HG03025 (cell line): ENCODE results near the gene HABP2.

Source experiments
- ATAC-seq: cut with Tn5 transposase; IDR thresholded peaks from one replicate; pipeline ENCODE4 v1.9.1; 2021; ENCODE audit warnings: mild to moderate bottlenecking, moderate library complexity; ENCODE audit not compliant: unreplicated experiment, low FRiP score

Gene HABP2

DNA sequence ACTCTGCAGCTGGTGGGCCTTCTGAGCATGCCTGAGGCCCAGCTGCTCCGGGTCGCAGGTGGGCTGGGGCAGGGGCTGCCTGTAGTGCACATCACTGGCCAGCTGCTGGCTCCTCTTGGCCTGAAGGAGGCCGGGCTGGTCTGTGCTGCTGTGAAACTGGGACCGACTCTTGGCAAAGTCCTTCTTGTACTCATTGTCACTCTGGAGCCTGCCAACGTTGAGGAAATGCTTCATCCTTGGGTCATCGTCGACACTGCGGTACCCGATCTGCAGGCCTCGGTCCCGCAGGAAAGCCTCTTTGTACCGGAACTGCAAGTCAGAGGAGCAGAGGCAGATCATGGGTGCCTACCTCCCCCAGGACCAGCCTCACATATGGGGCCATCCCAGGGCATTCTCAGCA is 37.7 kb downstream of the HABP2 start:
- ATAC-seq = no peak

DNA sequence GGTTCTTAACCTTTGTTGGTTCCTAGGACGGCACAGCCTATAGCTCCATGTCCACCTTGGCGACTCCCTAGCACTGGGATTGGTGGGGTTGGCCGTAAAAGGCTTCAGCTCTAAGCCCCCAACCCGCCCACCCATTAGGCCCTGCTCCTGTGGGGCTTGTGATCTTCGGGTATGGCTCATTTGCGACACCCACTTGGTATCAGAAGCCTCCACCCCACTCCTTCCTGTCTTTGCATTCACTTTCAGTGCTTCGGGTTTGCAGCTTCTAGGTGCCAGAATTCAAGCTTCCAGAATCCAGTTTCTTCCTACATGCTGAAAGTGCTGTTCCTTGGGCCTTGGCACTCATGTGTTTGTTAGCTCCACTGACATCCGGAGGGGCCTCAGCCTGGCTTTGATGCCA is 39.5 kb downstream of the HABP2 start:
- no peak for ATAC-seq

DNA sequence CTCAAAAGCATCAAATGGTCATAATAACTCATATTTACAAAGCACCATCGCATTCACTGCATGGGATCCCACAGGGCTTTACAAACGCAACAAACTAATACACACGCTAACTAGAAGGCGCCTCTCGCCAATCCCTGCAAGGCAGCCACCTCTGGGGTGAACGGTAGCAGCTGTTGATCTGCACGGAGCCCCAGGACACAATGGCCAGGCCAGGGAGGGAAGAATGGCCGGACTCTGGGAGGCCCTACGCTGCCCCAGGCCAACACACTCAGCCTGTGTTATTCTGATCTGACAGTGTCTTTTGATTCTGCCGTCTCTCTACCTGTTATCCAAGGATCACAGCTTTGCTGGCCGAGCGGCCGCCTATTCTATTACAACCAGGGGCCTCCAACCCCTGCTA is 41.8 kb downstream of the HABP2 start:
- ATAC-seq = no peak

DNA sequence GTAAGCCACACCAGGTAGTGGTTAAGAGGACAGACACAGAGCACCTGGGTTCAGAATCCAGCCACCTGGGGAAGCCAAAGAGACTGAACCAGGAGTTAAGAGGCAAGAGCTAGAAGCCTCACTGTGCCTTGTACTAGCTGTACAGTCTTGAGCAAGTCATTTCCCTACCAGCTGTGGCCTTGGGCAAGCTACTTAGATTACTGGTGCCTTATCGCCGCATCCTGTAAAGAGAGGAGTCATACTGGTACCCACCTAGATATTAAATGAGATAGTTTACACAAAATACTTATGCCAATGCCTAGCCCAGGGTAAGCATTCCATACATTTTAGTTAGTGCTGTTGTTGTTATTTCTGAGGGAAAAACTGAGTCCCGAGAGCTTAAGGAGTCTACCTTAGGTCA is 47.7 kb downstream of the HABP2 start:
- no peak for ATAC-seq

DNA sequence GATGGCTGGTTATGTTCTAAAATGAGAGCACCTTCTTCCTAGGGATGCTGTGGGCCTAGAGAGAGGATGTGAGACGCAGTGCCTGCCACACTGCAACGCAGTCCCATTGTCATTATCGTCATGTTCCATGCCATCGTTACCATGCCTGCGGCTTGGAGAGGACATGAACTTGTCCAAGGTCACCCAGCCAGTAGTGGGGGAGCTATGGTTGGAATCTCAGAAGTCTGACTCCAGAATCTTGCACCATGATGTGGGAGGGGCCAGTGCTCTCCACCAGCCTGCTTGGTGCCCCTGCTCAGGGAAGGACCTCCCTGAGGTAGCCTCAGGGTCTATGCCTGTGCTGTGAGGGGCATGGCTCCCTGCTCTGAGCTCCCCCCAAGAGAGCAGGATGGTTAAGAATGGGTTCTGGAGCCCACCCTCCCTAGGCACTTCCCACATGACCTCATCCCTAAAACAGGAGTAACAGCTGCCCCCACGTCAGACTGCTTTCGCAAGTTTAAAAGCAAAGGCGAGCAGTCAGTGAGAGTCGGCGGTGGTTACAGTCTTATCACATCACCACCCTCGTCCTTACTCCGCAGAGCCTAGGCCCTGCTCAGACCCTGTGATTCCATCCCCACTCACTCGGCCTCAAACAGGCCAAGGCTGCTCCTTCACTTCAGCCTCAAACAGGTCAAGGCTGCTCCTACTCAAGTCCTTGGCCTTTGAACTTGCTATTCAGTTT is 50.4 kb downstream of the HABP2 start:
- no peak for ATAC-seq

DNA sequence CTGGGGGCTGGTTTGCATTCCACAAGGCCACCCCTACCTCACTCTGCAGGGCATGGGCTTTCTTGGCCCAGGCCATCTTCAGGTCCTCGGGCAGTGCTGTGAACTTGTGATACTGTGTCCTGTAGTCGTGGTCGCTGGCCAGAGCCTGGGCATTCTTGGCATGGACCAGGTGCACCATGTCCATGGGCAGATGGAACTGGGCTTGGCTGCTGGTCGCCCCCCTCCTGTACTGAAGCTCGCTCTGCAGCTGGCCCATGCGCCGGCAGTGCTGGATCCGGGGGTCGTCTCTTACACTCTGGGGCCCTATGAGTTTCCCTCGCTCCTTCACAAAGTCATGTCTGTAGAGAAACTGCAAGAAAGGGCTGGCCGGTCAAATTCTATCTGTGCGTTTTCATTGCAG is 51.7 kb downstream of the HABP2 start:
- no peak for ATAC-seq

DNA sequence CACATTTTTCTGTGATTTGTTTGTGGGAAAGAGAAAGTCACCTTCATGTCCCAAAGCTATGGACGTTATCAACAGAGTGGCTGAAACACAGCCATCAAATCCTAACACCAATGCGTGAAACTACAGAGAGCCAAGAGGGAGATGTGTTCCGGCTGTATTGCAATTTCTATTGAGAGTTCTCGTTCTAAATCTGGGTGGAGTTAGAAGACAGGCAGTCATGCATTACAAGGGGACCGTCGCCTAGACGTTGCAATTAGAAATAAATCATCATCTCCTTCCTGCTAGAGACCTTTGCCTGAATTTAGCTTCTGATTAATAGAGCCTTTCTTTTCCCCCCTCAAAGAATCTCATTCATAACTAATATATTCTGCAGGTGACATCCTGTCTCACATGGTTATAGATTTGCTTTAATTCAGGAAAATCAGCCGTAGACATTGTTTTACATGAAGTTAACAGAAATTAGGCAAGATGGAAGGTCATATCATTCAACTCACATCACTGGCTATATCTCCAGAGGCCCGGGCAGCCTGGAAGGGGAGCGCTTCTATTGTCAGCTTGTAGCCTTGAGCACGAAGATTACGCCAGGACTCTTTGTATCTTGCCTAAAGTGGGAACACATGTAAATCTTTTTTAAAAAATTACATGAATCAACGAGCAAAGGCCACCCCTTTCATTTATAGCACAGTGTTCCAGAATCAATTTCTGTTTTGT is 52.6 kb downstream of the HABP2 start:
- ATAC-seq = no peak

DNA sequence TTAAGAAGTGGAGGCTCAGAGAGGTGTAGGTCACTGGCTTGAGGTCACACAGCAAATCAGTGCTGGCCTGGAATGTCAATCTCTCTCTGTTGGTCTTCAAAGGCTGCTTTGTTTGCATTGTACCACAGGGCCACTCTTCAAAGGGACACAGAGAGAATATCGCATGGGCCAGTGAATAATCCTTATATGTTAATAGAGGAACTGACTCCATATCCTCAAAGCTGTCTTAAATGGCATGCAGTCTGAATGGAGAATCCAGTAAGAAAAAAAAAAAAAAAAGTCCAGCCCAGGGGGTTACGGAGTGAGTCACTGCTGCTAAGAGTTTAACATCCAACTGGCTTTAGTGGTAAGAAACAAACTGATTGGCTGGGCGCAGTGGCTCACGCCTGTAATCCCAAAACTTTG is 56.9 kb downstream of the HABP2 start:
- ATAC-seq = no peak

DNA sequence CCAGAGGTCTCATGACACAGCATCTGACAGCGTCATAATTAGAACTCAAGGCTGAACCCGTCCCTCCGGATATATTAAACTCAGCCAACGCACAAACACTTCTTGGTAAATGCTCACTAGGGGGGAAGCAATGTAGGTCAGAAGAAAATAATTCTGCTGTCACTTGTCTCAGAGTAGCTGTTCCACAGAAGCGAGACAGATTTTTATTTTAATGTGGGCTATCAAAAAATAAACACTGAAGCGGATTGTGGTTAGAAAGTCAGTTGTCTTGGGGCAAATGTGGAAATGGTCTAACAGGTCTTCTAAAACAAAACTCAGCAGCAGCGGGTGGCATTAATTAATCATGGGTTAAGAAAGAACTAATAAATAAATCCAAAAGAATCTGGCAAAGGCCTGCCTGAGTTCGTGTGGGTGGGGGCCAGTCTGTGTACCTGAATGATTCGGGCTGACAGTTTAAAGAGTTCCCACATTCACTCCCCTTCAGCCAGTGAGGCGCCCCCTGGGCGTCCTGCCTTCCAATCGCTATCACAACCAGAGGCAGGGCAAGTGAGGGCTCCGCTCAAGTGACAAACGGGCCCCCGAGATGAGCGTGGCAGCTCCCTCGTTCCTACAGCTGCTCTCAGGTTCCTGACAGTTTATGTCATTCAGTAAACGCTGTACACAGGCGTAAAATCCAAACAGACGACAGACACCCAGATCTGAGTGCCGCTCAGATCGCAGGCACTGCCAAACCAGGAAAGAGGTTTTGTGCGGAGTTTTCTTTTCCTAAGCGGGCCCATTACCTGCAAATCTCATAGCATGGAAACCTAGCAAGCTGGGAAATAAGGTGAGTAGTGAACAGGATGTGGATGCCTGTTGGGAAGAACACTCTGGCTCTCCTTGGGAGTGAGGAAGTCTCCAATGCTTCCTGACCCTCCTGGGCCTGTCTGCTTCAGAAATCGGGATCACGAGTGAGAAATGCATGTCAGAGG is 58.1 kb downstream of the HABP2 start:
- no peak for ATAC-seq

DNA sequence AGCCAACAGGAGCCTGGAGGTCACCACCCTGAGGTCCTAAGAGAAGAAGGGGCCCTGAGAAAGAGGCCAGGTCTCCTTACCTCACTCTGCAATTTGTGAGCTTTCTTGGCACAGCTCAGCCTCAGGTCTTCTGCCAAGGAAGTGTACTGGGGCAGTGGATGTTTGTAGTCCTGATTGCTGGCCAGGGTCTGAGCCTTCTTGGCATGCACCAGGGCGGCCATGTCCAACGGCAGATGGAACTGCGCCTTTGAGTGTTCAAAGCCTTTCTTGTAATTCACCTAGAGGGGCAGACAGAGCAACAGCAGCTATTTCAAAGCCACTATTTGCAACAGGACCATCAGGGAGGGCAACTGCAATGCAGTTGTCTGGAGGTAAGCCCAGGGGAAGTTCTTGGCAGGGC is 59.3 kb downstream of the HABP2 start:
- no peak for ATAC-seq

DNA sequence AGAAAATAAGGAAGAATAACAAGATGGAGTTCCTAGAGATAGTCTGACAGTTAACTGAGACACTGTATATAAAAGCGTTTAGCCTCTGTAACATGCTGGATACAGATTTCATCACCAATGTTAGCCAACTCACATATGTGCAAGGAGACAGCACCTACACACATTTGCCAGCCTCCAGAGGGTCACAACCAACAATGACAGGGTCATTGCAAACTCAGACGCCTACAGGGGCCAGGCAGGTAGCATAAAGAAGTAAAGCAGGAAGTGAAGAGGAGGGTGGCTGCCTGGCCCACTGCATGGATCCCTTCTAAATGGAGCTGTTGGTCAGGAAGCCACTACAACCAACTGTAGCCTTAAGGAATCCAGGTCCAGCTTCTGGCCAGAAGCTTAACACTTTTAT is 60.6 kb downstream of the HABP2 start:
- ATAC-seq = no peak

DNA sequence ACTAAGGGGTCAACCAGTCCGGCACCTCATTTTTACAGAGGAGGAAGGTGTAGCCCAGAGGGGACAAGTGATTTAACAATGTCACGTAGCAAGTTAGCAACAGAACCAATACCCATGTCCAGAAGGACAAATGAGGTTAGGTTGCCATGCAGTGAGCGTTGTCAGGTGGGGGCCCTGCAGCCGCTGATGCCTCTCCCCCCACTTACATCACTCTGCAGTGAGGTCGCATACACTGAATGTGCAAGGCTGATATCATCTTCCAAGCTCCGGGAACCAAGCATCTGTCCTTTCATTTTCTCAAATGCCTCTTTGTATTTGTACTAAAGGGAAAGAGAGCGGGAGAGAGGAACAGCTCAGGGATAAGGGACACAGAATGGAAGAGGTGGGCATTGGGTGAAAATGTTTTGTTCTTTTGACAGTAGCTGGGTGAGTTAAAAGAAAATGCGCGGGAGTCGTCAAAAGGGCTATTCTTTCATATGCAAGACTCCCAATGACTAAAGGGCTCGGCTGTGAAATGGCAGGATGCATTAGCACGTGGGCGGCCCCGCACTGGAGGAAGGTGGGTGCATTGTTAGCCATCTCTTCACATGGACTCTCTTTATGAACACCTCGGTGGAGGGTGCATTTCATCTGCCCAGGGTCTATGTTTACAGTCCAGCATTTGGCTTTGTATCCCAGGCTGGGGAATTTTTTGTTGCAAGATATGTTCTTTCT is 61.3 kb downstream of the HABP2 start:
- no peak for ATAC-seq

DNA sequence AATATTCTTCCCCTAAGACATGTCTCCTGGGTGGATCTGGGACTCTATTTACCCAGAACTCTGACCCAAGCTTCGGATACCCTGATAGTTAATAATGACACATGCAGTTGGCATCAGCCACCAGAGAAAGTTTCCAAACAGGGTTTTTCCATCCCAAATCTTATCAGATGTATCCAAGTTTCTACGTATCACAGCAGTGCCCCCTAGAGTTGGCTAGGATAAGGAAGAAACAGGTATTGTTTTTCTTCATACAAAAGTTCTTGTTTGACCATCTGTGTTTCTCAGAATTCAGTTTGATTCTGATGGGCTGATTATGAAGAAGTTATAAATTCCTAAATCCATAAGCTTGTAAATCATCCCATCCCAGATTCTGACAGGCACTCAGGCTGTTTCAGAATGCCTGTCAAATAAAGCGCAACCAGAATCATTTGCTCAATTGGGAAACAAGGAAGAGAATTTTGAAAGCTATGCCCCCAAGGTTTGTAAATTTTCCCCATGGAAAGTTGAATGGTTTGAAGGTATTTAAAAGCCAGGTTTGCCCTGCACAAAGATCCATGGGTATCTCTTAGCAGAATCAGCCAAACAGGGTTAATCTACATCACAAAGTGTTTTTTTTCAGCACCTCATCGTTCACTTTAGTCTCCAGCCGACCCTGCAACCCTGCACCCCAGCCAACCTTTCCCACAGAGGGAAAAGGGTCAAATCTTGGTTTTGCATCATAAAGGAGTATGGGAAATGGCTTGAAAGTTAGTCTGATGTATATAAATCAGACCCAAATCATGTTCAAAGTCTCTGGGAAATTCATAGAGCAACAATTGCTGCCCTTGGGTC is 63.6 kb downstream of the HABP2 start:
- no peak for ATAC-seq

DNA sequence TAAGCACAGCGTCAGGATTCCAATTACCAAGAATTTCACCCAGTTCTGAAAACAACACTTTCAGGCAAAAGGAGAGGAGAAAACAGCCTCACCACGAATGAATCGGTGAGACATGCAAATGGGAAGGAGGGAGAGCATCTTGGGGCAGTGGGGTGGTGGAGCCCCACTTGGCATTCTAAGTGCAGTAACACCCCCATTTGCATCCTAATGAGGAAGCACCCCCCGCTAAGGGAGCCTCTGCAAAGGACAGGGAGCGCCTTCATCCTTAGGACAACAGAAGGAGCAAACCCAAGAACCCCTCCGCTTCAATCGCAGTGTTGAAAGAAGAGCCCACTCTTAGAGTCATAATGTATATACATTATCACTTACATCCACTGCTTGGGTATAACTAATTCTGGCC is 64.2 kb downstream of the HABP2 start:
- ATAC-seq = no peak

DNA sequence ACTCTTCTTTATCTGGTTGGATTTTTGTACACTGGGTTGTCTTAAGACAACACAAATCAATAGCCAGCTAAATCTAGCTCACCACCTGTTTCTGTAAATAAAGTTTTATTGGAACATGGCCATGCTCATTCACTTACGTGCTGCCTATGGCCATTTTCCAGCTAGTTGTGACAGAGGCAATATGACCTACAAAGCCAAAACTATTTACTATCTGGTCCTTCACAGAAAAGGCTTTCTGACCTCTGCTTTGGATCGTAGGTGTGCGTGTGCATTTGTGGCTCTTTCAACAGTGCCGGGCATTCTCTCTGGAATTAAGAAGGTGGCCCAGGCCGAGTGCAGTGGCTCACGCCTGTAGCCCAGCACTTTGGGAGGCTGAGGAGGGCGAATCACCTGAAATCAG is 65.5 kb downstream of the HABP2 start:
- ATAC-seq = no peak

DNA sequence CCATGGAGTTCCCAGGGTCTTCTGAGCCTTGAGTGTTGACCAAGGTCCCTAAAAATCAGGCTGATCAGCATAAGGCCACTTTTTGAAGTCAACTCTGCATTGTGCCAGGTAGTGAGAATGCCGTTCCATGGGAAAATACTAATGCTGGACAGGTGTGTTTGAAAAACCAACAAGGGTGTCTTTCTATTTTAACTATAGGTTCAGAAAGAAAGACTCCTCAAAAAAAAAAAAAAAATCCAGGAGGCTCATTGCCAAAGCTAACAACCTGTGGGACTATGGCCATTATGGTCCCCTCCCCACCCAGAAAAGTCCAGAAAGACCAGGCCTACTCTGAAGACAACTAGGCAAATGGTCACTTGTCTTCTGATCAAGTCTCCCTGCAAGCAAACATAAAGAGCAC is 66.5 kb downstream of the HABP2 start:
- no peak for ATAC-seq

DNA sequence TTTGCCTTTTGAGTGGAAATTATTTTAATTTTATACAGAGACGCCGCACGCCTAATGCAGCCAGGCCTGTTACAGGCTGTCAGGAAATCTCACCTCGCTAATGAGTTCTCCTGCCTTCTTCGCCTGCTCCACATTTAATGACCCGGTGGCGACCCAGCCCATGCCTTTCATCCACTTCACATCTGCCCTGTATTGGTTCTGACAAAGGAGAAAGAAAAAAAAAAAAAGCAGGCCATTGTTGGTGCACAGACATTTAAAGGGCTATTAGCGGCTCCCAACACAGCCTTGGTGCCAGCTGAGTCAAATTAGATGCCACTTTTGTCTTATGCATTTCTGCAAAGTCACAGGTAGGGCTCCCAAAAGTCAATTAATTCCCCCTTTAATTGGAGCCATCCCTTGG is 67.7 kb downstream of the HABP2 start:
- no peak for ATAC-seq

DNA sequence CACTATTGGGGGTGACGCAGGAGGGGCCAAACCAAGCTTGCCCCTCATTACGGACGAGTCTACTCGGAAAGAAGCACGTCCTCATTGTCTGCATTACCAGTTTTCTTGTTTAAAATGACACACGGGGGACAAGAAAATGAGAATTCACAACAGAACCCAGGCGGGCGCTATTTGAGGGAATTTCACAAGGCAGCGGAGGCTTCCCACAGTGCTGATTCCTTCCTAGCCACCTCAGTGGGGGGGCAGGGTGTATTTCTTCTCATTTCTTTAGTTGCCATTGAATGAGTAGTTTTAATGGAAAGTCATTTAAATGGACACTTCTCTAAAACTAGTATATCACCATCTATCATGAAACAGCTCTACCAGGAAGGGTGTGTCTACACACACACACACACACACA is 68.1 kb downstream of the HABP2 start:
- ATAC-seq = no peak

DNA sequence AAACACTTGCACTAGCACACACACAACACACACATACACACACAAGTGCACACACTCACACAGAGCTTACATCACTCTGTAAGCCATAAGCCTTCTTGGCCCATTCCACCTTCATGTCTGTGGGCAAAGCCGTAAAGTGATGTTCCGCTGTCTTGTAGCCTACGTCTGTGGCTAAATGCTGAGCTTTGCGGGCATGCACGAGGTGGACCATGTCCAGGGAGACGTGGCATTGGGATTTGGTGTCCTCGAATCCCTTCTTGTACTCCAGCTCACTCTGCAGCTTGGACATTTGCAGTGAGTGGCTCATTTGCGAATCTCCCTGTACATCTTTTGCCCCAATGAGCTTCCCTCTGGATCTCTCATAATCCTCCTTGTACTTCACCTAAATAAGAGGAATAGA is 68.9 kb downstream of the HABP2 start:
- ATAC-seq = no peak

DNA sequence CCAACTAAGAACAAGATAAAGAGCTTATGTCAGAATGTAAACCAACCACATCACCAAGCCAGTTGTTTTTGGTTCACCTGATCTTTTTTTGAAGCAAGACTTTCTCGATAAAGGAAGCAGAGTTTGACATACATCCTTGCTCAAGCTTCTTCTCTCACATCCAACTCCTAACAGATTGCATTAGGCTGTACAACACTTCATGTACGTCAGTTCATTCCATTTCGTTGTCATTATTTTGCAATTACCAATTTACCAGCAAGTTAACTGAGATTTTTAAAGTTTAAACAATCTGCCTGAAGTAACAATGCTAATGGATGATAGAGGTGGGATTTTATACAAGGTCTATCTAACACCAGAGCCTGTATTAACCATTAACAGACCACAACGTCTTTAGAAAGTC is 70.0 kb downstream of the HABP2 start:
- no peak for ATAC-seq
